T-helper 9 cell (primary cell): Measurements from ENCODE around the gene CHST9.
"Not testable (repeated sequence)": the region's sequence is repeated elsewhere in the genome, so short reads cannot be mapped to it uniquely, and the experiment has no call there.

Source experiments
- DNase-seq: peaks from one replicate; pipeline ENCODE4 v3.0.0-alpha.2; 2020
- total RNA-seq, 2 donors: gene quantifications; one replicate each; lab custom pipeline; 2026; lab: John Stamatoyannopoulos, UW

Gene CHST9, protein sequence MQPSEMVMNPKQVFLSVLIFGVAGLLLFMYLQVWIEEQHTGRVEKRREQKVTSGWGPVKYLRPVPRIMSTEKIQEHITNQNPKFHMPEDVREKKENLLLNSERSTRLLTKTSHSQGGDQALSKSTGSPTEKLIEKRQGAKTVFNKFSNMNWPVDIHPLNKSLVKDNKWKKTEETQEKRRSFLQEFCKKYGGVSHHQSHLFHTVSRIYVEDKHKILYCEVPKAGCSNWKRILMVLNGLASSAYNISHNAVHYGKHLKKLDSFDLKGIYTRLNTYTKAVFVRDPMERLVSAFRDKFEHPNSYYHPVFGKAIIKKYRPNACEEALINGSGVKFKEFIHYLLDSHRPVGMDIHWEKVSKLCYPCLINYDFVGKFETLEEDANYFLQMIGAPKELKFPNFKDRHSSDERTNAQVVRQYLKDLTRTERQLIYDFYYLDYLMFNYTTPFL
- 0 to 0.07 reads per million in 2 donors for total RNA-seq

DNA sequence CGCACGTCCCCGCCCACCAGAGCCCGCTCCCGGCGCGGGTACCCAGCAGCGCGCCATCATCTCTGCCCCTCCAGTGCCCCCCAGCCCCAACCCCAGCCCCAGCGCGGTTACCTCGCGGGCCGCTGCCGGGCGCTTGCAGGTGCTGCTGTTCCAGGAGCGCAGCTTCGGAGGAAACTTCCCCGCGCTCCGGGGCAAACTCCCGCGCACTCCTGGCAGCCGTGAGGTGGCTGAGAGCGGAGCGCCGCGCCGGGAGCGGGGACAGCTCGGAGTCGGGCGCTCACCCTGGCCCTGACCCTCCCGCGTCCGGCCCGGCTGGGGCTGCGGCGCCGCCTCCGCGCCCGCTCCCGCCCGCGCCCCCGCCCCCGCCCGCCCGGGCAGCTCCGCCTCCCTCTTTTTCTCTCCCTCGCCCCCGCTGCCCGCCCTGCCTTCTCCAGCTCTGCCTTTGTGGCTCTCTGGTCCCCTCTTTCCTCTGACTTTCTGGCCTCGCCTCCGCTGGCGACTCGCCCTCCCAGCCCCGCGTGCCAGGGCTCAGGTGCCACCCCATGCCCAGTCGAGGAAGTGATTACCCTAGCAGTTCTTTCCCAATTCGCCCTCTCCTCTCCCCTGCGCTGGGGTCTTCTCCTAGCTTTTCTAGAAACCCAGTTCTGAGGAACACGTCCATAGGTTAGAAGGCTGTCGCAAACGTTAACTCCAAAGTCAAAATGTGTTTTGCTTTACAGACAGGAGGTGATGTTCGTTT is at the start of gene CHST9:
TSS of gene CHST9 (minus strand) at position 284 of the 739 bp plus-strand sequence. CDS start 42,499 bp downstream, outside the sequence.
- DNase-seq: no peak

DNA sequence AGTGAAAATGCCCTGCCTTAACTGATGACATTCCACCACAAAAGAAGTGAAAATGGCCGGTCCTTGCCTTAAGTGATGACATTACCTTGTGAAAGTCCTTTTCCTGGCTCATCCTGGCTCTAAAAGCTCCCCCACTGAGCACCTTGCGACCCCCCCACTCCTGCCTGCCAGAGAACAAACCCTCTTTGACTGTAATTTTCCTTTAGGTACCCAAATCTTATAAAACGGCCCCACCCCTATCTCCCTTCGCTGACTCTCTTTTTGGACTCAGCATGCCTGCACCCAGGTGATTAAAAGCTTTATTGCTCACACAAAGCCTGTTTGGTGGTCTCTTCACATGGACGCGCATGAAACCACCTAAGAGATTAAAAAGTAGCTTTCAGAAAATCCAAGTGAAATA is 47.2 kb upstream of the CHST9 start:
- not testable (repeated sequence) for DNase-seq

DNA sequence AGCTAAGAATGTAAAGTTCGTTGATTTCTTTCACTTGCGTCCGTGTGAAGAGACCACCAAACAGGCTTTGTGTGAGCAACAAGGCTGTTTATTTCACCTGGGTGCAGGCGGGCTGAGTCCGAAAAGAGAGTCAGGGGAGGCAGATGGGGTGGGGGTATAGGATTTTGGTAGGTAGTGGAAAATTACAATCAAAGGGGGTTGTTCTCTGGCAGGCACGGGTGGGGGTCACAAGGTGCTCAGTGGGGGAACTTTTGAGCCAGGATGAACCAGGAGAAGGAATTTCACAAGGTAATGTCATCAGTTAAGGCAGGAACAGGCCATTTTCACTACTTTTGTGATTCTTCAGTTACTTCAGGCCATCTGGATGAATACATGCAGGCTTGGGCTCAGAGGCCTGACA is 46.6 kb upstream of the CHST9 start:
- DNase-seq: not testable (repeated sequence)

DNA sequence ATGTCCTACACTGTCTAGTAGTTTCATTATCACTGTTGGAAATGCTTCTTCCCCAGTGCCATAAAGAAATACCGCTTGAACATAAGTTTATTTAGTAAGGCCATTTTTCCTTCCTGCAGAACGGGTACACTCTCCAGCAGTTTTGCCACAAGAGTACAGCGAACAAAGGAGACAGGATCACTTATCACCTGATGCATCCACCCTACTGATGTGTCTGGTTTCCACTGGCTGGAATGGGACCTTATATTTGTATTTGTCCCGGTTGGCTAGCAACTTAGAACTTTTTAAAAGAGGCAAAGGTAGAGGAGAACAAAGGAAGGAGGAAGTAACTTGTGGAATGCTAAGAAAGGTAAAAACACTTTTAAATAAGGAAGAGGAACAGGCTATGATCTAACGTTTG is 46.1 kb upstream of the CHST9 start:
- not testable (repeated sequence) for DNase-seq

DNA sequence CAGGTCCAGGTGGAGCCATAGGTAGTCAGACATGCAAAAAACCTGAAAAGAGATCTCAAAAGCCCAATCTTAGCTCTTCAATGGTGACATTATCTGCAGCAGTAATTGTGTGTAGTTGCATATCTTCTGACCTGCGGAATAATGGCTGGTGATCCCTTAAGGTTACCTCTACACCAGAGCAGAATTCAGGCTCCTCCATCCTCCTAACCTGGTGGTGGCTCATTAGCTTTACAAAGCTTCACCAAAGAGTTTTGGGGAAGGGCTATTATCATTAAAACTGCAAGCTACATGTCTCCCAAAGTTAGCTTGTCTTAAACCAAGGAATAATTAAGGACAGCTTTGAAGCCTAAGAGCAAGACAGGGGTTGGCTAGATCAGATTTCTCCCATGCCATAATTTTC is 42.6 kb upstream of the CHST9 start:
- no peak for DNase-seq

DNA sequence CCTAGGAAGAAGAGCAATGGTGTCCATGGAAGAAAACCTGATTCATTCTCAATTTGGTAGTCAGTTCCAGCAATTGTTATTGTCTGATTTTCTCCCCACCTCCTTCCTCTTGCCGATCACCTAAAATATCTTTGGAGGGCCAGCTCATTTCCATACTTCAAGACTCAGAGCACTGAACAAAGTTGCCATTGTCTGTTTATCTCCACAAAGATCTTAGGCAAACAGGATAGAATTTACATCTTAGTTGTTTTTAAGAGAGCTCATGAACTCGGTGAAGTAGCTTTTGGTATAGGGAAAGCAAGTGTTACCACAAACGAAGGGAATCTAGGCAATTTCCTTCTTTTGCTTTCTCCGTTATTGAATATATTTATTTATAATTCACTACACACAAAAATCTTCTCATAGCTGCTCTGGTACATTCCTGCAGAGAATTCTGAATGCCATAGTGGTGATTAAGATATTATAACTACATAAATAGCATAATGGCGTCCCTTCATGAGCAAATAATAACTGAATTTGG is 41.5 kb upstream of the CHST9 start:
- DNase-seq: no peak

DNA sequence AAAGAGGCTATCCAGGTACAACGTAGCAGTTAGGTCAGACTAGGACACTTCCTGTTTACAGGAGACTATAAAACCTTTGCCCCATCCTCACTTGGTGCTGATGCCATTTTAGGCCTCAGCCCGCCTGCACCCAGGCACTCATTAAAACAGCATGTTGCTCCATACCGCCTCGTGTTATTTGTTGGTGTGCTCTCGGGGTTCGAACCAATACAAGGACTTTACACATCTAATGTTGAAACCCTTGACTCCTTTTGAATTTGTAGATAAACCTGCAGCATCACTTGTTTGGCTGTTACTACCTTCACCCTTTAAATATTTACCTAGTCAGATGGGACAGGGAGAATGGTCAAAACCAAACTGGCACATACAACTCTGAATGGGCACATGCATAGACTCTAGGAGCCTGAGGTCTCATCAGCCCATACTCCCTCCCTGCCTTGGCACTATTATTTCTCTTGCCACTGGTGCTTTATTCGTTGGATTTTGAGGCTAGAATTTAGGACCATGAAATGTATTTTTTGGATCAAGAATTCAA is 40.9 kb upstream of the CHST9 start:
- DNase-seq: no peak

DNA sequence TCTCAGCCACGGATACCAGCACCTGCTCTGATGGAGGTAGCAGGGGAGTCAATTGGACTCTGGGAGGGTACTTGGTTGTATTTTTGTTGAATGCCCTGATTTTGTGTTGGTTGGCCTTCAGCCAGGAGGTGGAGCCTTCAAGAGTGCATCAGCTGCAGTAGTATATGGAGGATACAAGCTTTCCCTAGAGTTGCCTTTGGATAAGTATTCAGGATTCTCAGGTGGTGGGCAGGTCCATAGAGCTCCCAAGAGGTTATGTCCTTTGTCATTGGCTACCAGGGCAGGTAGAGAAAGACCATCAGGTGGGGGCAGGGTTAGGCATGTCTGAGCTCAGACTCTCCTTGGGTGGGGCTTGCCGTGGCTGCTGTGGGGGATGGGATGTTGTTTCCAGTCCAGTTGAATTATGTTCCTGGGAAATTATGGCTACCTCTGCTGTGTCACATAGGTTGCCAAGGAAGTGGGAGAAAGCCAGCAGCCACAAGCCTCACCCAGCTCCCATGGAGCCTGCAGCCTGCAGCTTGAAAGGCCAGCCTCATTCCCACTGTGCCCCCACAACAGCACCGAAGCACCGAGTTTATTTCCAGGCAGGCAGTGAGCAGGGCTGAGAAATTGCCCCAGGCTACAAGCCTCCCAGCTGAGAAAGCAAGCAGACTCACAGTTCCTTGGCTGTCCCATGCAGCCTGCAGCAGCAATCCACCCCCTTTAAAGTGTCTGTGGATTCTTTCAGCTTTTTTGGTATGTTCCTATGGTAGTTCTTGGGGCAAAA is 38.6 kb upstream of the CHST9 start:
- no peak for DNase-seq

DNA sequence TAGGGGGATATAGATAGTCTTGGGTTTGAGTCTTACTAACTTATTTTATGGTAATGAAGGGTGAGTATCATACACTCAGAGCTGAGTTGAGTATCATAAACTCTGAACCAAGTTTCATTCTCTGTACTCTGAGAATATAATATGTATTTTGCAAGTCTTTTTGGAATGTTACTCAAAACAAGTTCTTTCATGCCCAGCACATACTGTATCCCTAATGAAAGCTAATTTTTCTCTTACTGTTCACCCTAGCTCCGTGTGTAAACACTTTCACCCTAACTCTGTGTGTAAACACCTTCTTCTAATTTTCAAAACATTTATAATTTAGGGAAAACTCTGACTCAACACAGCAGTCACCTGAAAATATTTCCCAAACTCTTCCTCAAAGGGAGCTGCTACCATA is 29.7 kb upstream of the CHST9 start:
- DNase-seq: no peak

DNA sequence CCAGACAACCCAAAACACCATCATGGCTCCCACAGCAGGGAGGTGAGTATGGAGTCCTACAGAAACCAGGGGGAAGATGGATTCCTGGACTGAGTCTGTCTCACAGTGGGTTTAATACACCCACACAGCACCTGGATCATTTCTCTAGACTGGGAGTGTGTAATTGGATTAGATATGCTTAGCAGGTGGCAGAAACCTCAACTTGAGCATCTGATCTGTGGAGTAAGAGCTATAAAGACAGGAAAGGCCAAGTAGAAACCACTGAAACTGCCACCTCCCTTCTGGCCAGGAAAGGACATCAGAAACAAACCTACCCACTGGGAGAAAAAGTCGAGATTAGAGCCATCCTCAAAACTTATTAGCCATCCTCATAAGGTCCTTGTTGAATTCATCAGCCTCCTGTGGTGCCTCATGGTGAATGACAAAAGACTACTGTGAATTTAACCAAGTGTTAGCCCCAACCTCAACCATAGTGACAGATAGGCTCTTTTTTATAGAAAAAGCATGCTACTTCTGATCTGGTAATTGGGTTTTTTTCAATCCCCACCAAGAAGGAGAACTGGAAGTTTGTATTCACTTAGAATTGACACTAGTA is 28.1 kb upstream of the CHST9 start:
- no peak for DNase-seq

DNA sequence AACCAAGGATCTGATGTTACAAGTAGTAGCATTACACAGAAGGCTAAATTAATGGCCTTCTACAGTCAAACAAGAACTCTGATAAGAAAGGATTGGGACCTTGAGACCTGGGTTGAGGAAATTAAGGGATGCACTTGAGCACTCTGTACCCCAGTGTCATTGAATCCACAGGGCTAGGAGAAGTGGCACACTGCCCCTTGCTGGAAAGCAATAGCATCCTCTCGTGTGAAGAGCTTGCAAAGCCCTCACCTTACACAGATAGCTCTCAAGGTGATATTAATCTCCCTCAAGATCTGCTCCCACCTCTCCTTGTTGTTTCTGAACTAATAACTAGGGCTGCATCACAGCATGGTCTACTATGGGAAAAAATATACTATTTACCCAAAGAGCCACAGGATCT is 26.5 kb upstream of the CHST9 start:
- no peak for DNase-seq

DNA sequence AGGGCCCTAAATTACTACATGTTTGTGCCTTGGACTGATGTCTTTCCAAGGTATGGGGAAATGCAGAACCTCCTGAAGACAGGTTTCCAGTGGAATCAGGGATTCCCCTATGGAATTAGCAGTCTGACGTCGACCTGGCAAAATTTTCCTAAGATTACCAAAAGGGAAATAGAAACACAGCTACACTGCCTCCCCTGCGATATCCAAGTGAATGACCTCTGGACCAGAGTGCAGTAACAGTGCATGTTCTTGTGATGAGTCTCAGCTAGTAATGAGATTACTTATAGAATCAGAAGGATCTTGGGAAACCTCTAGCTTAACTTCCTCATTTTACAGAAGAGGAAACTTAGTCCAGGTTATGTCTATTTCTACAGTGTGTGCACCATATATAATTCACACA is 21.3 kb upstream of the CHST9 start:
- no peak for DNase-seq

DNA sequence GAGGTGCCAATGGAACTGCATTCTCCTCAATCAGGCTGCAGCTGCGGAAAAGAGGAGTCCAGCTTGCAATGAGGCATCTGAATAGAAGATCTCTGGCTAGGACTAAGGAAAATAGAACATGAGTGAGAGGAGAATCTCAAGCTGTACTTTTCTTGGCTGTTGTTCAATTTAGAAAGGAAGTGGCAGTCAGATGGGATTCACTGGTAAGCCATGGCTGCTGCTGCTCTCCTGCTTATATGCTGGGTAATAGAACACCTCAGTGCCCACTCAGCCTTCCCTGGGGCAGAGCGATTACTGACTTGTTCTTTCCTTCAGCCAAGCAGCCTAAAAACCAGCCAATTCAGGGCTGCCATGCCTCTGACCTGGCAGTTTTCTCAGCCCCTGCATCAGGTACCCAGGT is 17.6 kb upstream of the CHST9 start:
- DNase-seq: no peak

DNA sequence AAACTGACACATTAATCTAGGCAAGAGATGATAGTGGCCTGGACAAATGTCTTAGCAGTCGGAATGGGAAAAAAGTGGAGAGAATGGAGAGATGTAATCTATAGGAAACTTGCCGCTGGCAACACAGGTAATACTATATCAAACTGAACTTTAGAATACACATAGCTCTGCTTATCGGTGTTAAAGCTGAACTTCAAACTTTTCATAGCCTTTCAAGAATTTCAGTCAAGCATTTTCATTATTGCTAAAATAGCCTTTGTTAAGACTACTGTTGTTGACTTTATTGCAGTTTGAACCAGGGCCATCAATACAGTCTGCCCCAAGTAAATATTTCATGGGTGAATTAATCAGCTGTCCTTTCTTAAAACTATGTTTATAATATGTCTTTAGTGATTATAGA is 12.9 kb upstream of the CHST9 start:
- no peak for DNase-seq

DNA sequence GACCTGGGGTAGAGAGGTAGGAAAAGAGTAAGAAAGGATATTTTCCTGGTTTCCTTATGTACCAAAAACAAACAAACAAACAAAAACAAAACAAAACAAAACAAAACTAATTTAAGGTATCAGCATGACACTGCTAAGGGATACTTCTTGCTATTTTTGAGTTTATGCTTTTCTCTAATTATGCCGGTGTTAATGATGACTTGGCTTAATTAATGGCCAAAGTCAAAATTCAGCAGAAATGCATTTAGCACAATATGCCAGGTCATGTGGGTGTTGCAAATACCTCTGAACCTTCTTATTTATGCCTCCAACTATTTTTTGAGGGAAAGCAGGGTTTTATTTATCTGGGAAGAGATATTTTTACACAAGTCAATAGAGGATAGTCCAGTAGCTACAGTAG is 3.2 kb upstream of the CHST9 start:
- DNase-seq: no peak

DNA sequence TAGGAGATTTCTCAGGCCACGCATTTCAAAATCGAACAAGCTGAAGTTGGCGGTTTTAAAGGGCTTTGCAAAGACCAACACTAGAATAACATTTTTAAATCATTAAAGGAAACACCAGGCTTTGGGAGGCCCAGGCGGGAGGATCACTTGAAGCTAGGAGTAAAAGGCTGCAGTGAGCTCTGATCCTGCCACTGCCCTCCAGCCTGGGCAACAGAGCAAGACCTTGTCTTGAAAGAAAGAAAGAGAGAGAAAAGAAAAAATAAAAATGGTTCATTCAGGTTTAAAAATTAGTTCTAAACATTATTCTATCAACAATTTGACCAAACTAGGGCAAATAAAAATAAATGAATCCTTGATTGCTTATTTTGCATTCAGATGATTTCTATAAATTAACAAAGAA is 789 bp upstream of the CHST9 start:
- DNase-seq: no peak

DNA sequence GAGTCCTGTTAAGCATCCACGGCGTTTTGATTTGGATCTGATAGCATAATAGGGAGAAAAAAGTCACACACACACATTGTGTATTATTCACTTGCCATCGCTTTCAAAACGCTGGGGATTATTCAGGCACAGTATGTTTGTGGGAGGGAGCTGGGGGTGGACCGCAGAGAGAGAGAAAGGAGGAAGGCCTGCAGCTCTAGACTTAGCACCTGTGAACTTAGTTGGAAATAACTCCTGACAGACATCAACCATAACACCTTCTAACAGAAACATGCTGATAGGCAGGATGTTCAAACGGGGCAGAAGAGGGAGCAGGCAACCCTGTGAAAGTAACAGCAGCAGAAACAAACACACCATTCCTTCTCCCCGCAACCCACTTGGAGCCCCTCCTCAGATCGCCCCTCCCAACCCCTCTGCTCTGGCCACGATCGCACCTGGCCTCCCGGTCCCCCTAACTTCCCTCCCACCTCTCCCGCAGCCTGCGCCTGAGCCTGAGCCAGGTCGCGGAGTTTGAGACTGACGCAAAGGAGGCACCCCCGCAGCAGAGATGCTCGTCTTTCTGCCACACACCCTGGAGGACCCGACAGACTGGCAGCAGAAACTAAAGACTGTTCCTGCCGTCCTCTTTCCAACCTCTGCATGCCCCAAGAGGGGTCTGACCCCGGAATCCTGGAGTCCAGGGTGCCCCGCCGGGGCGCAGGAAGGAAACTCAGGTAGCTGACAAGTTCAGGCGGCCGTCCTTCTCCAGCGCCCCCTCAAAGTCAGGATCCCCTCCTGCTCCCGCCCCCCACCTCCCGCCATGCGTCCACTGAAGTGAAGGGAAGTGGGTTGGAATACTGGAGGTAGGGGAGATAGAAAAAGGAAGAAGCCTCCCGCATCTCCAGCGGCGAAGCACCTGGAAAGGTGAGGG is 738 bp downstream of the CHST9 start:
- DNase-seq: no peak

DNA sequence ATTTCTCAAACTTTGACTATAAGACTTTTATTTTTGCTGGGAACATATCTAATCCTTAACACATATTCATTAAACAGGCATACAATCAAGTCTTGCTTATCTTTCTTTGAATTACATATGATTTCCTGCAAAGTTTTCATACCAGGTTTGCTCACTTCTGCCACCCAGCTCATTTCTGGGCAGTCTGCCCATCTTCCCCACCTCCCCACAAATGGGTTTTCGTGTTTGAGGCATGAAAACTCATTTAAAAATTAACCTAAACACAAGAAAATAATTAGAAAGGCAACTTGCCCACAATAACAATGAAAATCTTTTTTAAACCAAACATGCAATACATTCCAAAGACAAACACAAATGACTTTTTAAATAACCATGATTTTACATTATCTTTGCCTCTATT is 3.4 kb downstream of the CHST9 start:
- no peak for DNase-seq

DNA sequence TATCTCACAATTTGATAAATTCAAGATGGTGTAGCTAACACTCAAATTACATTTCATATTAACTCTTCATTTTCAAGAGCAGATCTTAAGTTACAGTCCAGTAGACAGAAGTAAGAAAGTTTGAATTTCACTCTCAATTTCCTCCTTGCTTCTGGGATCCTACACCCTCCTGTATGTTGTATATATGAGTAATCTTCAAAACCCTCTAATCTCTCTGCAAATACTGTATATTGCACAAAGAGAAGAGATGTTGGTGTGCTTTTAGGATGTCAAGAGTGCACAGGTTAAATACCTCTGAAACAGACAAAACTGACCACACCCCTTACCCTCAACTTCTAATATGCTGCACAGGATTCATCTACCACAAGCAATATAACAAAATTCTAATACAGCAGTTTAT is 6.7 kb downstream of the CHST9 start:
- no peak for DNase-seq

DNA sequence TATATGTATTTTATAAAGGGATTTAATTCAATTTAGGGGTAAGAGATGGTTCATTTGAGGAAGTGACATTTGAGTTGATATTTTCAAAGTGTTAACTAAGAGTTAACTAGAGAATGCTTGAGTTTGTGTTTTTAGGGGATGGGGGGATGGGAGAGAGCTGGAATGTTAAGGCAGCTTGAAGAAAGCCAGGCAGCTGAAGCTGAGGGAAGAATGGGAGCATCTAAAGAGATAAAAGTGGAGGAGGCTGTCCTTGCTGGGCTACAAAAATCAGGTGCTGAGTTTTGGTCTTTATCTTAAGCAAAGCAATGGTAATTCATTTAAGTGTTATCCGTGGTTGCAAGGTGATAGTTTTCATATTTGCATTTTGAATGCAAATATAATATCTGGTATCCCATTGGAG is 9.2 kb downstream of the CHST9 start:
- DNase-seq: no peak

DNA sequence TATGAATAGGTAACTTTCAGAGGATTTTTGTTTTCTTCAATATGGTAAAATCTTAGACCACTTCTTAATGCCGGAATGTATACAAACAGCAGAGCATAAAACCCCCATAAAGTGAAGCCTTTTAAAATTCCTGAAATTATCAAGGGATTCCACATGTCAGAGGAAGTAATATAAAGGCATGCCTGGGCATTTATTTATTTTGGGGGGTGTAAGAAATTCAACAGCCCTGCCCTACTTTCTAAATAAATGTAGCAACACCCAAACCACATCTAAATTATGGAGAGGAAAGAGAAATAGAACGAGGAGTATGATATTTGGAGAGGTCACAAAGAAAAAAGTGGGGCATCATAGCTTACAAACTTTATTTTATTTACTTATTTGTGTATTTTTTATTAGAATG is 9.9 kb downstream of the CHST9 start:
- DNase-seq: no peak
